ENCODE measurements around the gene GPC5. TPM values are rescaled to one million over a fixed set of nuclear protein-coding genes. Genes with fewer than 3 reads are reported as not detected.

Gene GPC5
- total and polyA plus RNA-seq, 2 donors (not counting 3 experiments of a cell fraction or from before 2014, with no cell fraction given): 0.59 to 0.97 TPM

DNA sequence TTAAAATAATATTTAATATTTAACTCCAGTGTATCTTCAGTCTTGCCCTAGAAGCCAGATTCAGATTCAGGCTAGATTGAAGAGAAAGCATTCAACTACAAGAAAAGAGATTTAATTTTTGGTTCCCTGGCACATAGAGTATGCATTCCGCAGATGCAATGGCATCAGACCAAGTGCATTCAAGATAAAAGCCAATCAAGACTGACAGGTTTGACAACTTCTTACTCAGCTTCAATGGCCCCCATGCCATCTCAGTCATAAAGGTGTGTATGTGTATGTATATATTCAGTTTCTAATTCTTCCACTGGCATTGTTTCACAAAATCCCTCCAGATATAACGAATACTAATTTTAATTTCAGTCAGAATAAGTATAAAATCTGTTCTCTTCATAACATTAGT, 1177.4 kb downstream of the GPC5 start:
- DNase-seq (ENCODE audit: low read depth, low spot score) (no peak), FAIRE-seq (no peak)
- H3K36me3 ChIP-seq (ENCODE audit: control insufficient read depth in 2 of 2, extremely low read depth in 1 of 2, insufficient read depth in 2 of 2, low read length in 2 of 2): no peaks in the 10 kb centered on the region
- H3K4me2 ChIP-seq (ENCODE audit: insufficient read depth, low read length): no peak overlapping the region
- intact Hi-C loops (cut with micrococcal nuclease) (no loop called here), dilution Hi-C loops (cut with MboI; ENCODE audit: extremely low pct_ligation_motif_present, low sequenced_read_pairs) (no loop called here)
- H3K79me2 ChIP-seq (ENCODE audit: control insufficient read depth, insufficient read depth, low read length): no peaks in the 10 kb centered on the region
- H3K9me3 ChIP-seq (replicated peaks; ENCODE audit: control insufficient read depth, insufficient read depth, low read length): peaks cover 5% of the 10 kb centered on the region
- TF ChIP-seq EZH2 (IDR thresholded peaks at IDR 0.05; ENCODE audit: borderline replicate concordance, low read depth, low read length, severe bottlenecking) (no peak), MYC (IDR thresholded peaks at IDR 0.05; ENCODE audit: low read depth, low read length) (no peak), FOS (IDR thresholded peaks at IDR 0.05; ENCODE audit: borderline replicate concordance, insufficient read depth, low read length) (no peak), POLR2AphosphoS5 (IDR thresholded peaks at IDR 0.05; ENCODE audit: insufficient read depth, low read depth, low read length) (no peak), JUN (IDR thresholded peaks at IDR 0.05; ENCODE audit: borderline replicate concordance, insufficient read depth, insufficient read length, low read depth) (no peak), GATA2 (IDR thresholded peaks at IDR 0.05; ENCODE audit: insufficient read depth, insufficient read length, low read depth, low read length) (no peak), POLR2A (IDR thresholded peaks at IDR 0.05; ENCODE audit: low read depth, low read length) (no peak)
- TF ChIP-seq, protein P1, sequence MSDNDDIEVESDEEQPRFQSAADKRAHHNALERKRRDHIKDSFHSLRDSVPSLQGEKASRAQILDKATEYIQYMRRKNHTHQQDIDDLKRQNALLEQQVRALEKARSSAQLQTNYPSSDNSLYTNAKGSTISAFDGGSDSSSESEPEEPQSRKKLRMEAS (IDR thresholded peaks at IDR 0.05; ENCODE audit: insufficient read depth, insufficient read length): no peak
- TF ChIP-seq, protein P2, sequence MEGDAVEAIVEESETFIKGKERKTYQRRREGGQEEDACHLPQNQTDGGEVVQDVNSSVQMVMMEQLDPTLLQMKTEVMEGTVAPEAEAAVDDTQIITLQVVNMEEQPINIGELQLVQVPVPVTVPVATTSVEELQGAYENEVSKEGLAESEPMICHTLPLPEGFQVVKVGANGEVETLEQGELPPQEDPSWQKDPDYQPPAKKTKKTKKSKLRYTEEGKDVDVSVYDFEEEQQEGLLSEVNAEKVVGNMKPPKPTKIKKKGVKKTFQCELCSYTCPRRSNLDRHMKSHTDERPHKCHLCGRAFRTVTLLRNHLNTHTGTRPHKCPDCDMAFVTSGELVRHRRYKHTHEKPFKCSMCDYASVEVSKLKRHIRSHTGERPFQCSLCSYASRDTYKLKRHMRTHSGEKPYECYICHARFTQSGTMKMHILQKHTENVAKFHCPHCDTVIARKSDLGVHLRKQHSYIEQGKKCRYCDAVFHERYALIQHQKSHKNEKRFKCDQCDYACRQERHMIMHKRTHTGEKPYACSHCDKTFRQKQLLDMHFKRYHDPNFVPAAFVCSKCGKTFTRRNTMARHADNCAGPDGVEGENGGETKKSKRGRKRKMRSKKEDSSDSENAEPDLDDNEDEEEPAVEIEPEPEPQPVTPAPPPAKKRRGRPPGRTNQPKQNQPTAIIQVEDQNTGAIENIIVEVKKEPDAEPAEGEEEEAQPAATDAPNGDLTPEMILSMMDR (IDR thresholded peaks at IDR 0.05; ENCODE audit: extremely low read depth in 1 of 2, insufficient read depth in 1 of 2, low read depth in 1 of 2, low read length in 2 of 2): no peak
- no peaks in the 10 kb centered on the region for H3K4me1 ChIP-seq (ENCODE audit: control insufficient read depth, extremely low read depth, insufficient read depth, low read length)
- no peak overlapping the region for H2AFZ ChIP-seq (ENCODE audit: low read depth, low read length)
- no peaks in the 10 kb centered on the region for H3K27me3 ChIP-seq (ENCODE audit: control insufficient read depth in 2 of 2, insufficient read depth in 2 of 2, low read length in 2 of 2)
- BruUV-seq (replicated peaks): no TSS peak
- H4K20me1 ChIP-seq (replicated peaks; ENCODE audit: control insufficient read depth, extremely low read depth, insufficient read depth, low read length): no peaks in the 10 kb centered on the region
- no peak overlapping the region for H3K9ac ChIP-seq (replicated peaks; ENCODE audit: extremely low read depth, insufficient read depth, low read length)
- H3K9me1 ChIP-seq (replicated peaks; ENCODE audit: control insufficient read depth, extremely low read depth, insufficient read depth, low read length): no peaks in the 10 kb centered on the region
- no peak overlapping the region for H3K4me3 ChIP-seq (replicated peaks in 1 of 3; ENCODE audit: insufficient read depth in 1 of 3, low read depth in 1 of 3, low read length in 3 of 3)
- CTCF ChIA-PET: no interaction called here
- POLR2A ChIA-PET: no interaction called here
- no peak overlapping the region for H3K27ac ChIP-seq (ENCODE audit: insufficient read depth, low read depth, low read length)

All from endothelial cell of umbilical vein (primary cell).